HG03354 (cell line): ENCODE measurements around the gene RHOH.

Source experiments
- ATAC-seq: cut with Tn5 transposase; IDR thresholded peaks from one replicate; pipeline ENCODE4 v1.9.1; 2021; ENCODE audit warnings: mild to moderate bottlenecking; ENCODE audit not compliant: unreplicated experiment, poor library complexity, severe bottlenecking

The RHOH gene

DNA sequence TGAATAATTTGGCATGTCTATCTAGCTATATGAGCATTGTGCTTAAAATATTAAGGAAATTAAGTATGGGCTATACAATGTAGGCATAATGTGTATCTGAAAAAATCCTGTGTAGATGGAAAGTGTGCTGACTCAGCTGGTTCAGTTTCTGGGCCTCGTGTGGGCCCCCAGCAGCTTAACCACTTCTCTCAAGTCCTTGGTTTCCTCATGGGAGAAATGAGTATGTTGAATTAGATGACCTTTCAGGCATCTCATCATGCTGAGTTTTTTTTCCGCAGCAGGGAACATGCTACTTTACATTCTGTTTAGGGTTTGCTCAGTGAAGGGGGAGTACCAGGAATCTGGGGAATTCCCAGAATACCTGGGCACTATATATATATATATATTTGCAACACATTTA is 30.5 kb downstream of the RHOH start:
- ATAC-seq, result peak; percentile 43

DNA sequence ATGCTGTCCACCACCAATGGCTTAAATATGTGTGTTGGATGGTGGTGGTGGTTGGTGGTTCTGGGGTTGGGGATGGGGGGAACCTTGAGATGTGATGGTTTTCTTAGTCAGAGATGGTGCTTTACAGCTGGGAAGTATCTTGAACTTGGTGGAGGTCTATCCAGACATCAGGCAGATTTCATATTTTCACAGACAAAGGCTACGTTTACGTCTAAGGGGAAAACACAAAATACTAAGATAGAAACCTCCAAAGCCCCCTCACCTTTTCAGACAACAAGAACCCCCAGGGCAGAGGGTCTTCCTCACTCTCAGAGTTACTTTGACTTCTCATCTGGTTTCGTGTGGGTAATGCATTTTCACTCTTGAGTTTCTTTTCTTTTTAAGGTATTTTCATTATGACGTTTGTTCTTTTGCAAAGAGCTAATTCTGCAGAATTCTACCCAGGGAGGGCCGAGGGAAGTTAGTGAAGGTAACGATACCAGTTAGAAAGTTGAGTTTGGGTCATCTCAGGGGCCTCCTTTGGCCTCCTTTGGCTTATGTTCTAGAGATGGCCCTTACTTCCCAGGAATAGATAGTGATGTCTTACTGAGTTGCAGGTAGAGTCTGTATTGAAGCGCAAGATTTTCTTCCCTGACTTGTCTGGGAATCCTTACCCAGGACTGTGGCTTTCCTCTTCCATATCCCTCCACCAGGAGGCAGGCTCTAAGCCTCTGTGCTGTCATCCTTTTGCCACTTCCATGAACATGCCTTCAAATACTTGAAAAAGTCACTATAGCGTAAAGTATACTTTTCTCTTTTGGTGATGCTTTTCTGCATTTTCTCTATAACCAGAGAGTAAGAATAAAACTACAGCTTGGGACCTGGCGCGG is 31.9 kb downstream of the RHOH start:
- peak; percentile 60 for ATAC-seq

DNA sequence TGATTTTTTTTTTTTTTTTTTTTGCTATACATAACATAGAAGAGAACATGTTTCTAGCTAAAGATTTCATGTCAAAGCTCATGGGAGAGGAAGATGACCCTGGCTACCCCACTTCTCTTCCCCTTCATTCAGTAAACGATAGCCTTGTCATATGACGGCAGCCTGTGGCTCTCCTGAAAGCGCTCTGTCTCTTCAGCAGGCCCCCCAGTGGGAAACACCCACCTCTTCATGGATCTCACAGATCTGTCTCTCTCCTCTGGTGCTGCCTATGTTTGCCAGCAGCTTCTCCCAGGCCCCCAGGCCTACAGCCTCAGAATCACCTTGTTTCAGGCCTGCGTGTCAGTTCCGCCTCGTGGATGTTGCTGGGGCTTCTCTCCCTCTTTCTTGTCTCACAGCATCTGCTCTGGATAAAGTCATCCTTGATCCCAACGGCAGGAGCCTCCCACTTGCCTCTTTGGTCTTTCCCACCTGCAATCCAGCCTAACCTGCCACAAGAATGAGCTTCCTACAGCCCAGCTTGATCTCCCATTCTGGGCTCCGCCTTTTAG is 34.6 kb downstream of the RHOH start:
- no peak for ATAC-seq

DNA sequence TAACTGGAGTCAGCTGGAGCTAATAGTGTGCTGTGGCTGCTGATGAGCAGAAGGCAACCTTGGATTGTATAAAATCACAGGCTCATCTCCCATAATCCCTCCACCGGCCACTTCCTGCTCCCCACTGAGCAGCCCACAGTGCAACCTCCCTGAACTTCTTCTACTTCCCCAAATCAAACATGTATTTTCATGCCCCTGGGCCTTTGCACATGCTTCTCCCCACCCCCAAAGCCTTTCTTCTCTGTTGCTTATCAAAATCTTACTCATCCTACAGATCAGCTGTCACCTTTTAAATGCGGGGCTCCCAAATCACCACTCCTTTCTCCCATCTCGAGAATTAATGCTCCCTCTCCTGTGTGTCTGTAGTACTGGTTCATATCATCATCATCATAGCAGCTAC is 35.8 kb downstream of the RHOH start:
- no peak for ATAC-seq

DNA sequence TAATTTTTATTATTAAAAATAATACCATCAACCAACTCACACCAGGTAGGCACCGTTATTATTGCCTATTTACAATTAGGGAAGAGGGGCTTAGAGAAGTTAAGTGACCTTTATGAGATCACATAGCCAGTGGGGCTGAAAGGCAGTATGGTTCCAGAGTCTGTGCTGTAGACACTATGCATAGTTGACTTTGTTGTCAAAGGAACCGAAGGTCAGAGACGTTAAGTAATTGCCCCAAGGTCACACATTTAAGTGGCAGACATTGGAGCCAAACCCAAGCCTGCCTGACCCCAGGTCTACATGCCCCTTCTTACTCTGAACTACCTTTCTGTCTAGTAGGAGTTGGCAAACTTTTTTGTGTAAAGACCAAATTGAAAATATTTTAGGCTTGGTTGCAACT is 36.4 kb downstream of the RHOH start:
- no peak for ATAC-seq

DNA sequence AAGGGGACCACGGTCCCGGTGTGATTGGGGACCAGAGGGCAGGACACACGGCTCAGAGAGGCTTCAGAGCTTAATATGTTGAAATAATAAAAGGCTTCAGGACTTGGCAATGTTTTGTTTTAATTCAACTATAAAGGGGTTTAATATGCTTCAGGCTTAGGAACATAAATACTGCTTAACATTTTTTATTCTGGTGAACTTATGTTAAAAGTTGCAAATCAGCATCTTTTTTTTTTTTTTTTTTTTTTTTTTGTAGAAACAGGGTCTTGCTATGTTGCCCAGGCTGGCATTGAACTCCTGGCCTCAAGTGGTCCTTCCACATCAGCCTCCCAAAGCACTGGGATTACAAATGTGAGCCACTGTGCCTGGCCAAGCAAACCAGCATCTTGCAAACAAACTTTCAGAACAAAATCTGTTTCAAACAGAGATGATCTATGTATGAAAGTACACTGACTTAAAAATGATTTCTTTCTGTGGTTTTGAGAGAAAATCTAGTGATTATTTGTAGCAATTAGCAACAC is 37.7 kb downstream of the RHOH start:
- no peak for ATAC-seq

DNA sequence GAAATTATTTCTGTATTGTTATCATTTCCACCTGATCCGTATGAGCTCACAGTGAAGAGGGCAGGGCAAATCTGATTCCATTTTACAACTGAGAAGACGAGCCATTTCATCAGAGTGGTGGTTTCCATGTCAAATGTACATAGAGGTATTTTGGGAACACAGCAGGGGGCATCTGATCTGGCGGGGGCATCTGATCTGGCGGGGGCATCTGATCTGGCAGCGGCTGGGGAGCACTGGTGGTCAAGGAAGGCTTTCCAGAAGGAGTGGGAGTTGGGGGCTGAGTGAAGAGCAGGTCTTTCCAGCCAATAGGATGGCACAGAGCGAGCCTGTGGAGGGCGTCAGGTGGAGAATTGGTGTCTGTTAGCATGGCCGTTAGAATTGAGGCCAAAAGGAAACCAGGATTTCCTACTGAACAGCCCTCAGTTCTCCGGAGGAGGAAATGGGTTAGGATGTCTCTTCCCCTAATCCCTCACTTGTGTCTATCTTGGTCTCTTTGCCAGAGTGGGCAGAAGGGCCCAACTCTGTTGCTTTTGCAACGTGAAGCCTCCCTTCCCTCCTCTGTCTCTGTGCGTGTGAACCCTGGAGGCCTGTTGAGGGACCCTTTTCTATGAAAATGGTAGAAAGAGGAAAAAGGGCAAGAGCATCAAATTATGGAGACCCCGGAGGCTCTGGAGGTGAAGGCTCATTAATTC is 41.3 kb downstream of the RHOH start:
- ATAC-seq, result no peak

DNA sequence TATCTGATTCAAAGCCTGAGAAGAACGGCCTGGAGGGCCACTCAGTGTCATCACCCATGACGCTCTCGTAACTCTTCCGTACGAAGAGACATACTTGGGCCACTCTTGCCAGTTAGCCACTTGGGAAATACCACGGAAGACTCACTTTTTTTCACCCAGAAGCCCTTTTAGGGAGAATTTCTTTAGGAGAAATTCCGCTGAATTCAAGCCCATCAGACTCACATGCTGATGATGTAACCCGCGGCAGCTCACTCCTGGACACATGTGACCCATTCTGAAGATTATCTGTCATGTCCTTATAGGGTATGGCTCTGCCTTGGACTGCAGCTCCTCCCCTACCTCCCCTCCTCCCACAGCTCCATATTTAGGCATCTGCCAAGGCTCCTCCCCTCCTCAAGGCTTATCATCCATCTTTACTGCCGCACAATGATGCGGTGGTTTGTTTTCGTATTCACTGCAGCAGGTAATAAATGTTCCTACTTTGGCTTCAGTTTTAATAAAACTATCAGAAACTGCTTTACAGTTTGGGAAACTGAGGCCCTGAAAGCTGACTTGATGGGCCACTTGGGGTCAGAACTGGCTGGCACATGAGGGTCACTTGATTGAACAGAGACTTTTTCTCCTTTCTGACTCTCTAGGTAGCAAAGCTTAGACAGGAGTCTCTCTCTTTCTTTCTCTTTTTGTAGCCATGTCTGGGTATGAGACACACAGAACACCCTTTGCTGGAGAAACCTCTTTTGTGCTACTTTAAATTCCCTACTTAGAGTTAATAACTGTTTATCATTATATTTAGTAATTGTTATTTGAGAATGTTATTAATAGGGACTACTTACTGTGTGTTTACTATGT is 42.1 kb downstream of the RHOH start:
- ATAC-seq, result no peak

DNA sequence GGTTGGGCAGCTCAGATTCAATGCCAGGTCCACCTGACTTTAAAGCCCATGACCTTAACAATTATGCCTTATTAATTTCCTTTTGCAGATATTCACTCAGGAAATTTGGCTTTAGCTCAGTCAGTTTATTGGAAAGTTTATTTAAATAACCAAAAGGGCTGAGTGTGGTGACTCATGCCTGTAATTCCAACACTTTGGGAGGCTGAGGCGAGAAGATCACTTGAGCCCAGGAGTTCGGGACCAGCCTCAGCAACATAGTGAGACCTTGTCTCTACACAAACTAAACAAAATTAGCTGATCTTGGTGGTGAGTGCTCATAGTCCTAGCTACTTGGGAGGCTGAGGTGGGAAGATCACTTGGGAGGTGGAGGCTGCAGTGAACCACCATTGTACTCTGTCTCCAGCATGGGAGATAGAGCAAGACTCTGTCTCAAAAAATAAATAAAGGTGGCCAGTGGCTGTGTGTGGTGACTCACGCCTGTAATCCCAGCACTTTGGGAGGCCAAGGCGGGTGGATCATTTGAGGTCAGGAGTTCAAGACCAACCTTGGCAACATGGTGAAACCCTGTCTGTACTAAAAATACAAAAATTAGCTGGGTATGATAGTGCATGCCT is 43.3 kb downstream of the RHOH start:
- ATAC-seq, result no peak

DNA sequence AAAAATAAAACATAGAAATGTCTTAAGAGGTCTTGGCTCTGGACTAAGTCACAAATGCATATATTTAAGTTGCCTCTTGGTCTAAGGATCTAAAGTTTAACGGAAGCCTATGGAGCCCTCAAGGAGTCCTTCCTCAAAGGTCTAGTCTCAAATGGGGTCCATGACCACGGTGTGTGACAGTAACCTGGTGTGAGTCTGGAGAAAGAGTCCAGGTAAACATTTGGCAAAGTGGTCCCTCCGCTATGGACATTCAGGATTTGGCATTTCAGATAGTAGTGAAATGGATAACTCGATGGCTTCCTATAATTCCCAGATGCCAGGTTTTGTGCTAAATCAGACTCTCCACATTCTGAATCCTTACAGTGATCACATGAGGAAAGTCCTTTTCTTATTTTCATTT is 44.2 kb downstream of the RHOH start:
- no peak for ATAC-seq

DNA sequence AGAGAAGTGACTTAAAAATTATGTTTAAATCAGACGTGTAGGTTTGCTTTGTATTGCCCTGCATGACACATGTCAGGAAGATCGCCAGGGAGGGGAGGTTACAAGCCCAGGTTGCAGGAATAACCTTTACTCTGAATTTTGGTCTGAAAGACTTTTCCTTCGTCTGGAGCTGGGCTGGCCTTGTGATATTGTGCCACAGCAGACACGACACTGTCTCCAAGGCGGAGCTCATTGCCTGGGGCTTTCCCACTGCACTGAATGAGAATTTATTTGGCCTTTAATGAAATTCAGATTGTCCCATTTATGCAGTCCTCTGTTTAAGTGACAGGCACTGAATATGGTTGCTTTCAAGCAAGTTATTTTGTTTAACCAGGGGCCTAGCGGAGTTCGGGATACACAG is 45.1 kb downstream of the RHOH start:
- ATAC-seq, result no peak

DNA sequence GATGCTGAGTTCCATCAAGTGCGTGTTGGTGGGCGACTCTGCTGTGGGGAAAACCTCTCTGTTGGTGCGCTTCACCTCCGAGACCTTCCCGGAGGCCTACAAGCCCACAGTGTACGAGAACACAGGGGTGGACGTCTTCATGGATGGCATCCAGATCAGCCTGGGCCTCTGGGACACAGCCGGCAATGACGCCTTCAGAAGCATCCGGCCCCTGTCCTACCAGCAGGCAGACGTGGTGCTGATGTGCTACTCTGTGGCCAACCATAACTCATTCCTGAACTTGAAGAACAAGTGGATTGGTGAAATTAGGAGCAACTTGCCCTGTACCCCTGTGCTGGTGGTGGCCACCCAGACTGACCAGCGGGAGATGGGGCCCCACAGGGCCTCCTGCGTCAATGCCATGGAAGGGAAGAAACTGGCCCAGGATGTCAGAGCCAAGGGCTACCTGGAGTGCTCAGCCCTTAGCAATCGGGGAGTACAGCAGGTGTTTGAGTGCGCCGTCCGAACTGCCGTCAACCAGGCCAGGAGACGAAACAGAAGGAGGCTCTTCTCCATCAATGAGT is 46.6 kb downstream of the RHOH start:
- no peak for ATAC-seq

DNA sequence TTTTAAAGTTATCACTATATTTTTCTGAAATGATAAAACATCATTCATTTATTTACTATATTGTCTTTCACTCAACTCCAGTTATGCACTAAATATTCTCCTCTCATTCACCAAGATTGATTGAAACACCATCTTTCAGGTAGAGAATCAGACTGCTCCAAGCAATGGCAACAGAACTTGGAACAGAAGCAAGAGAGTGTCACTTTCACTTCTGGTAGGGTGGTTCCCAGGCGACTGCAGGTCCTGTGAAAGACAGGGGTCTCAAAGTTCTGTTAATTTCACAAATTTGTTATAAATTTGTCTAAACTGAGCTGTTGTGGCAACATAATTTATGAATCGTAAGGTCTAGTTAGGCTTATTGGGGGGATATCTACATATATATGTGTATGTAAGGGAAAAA is 47.8 kb downstream of the RHOH start:
- ATAC-seq, result no peak

DNA sequence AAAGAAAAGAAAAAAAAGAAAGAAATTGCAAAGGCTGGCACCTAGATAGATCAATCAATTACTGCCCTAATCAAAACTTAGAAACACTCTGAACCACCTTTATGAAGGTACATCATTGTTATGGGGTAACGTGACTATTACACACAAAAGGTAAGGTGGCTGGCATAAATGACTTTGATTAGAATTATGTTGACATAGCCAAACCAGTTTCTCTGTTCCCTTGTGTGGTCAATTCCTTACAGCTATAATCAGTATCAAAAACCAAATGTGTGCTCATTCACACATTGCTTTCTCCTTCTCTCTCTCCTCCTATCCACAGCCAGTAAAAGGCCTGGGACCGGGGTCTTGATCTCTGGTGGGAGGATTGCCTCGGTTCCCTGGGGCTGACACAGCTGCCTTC is 48.7 kb downstream of the RHOH start:
- no peak for ATAC-seq

DNA sequence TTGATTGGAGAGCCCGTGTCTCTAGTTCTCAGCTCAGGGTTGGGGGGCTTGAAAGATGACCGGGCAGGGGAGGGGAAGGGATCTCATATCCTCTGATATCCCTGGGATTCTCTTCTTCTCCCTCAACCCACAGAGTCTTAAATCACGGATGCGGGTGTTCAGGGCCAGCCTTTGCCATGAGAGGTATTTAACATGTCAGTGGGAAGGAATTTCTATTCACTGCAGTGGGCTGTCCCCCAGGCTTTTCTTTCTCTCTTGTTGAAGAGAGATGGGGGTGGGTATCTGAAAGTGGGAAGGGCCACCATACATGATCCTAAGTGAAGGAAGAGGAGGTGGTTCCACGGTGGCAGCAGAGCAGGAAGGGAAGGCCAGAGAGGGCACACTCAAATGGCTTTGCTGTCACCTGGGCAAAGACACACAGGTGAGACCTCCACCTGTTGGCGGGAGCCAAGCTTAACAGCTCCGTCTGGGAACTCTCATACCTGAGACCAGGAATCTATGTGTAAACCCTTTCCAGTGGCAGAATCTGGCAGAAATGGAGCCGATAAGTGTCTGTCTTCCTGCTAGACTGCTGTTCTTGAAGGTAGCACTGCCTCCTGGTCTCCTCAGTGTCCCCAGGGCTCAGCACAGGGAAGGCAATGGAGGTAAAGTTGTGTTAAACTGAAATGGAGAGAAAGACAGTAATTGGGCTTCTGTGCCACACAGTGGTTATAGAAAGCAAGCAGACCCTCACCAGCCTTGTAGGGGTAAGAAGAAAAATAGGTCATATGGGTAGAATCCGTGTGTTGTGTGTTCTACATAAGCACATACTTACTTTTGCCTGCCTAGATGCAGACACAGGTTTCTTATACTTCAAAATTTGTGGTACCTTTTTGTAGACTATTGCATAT is 49.4 kb downstream of the RHOH start:
- ATAC-seq, result no peak

DNA sequence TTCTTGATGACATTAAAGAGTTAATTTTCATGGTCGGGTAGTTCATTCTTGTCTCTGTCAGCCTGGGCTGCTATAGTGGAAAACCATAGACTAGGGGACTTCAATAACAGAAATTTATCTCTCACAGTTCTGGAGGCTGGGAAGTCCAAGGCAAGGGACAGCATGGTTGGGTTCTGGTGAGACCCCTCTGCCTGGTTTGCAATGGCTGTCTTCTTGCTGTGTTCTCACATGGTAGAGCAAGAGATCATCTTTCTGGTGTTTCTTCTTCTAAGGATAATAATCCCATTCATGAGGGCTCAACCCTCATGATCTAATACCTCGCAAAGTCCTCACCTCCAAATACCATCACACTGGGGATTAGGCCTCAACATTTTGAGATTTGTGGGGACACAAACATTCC is 50.1 kb downstream of the RHOH start:
- ATAC-seq, result no peak

DNA sequence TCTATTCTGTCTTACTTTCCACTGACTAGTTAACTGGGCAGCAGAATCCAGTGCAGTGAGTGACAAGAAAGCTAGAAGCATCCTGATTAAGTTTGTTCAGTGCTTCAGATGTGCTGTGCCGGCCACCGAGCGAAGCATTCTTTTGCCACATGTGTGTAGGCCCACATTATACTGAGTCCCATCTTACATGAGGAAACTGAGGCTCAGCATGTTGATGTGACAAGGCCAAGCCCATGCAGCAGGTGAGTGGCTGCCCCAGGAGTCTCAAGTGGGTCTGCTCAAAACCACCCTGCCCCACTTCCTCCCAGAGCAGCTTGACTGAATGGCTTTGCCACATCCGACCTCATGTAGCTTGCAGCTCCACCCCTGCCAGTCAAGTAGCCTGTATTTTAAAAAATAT is 50.5 kb downstream of the RHOH start:
- no peak for ATAC-seq

DNA sequence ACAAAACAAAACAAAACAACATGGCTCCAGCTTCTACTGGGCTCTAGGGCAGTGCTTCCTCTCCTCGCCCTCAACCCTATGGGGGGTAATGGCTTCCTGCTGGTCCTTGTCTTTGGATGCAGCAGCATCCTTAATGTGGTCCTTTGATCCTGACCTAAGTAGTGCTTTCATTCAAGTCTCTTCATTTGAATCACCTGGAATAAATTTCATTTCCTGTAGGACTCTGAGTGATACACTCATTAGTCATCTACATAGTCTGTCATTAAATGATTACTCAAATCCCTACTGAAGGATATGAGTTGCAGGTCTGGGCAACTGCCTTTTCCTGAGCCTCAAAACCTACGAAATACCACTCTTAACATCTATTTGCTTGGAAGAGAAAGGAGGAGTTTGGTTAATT is 54.5 kb downstream of the RHOH start:
- no peak for ATAC-seq
